Fibroblast of lung (primary cell): ENCODE results near the gene SYCE3.

Experiments
- CTCF ChIP-seq, 2 donors: IDR thresholded peaks in 1 of 2; conservative IDR thresholded peaks in 1 of 2; 1 replicate in 1 of 2; 2 replicates in 1 of 2; pipeline ENCODE4 v1.5.1; 2011 to 2012; ENCODE audit warnings: low read length in 2 of 2, control low read depth in 1 of 2, inconsistent platforms in 1 of 2, low read depth in 1 of 2, mild to moderate bottlenecking in 1 of 2
- EZH2 ChIP-seq: IDR thresholded peaks from 2 replicates; pipeline ENCODE4 v1.5.1; 2012; ENCODE audit warnings: low read length, control low read depth, mild to moderate bottlenecking; ENCODE audit errors: missing control alignments

GRCh38 chr22:50578776-50579310, 16.1 kb upstream of the SYCE3 start:
- no peak for TF ChIP-seq CTCF (conservative IDR thresholded peaks at IDR 0.05 in 1 of 2, IDR thresholded peaks at IDR 0.05 in 1 of 2; ENCODE audit: low read depth in 1 of 2, low read length in 2 of 2)
- TF ChIP-seq EZH2, result no peak
